Vagina (tissue), 2 donors: ENCODE measurements around the gene ALKAL2. TPM values are rescaled to one million over a fixed set of nuclear protein-coding genes. Genes with fewer than 3 reads are reported as not detected.

Source experiments
- DNase-seq, 2 donors: peaks; one replicate each; pipeline ENCODE4 v3.0.0-alpha.2; 2017; ENCODE audit errors: extremely low spot score in 2 of 2
- H3K27ac ChIP-seq: fragments of 200-600 bp; sonication (generic); one replicate; pipeline ENCODE4 v1.5.1; 2019
- H3K27me3 ChIP-seq: fragments of 200-600 bp; sonication (generic); one replicate; pipeline ENCODE4 v1.5.1; 2019
- H3K36me3 ChIP-seq, 2 donors: fragments of 200-600 bp; sonication (generic); one replicate each; pipeline ENCODE4 v1.5.1; 2017 to 2019
- H3K4me1 ChIP-seq: fragments of 200-600 bp; sonication (generic); one replicate; pipeline ENCODE4 v1.5.1; 2019
- H3K4me3 ChIP-seq, 2 donors: fragments of 200-600 bp; sonication (generic); 1 replicate in 1 of 2; 2 replicates in 1 of 2; pipeline ENCODE4 v1.5.1; 2016 to 2019
- H3K9me3 ChIP-seq: fragments of 200-600 bp; sonication (generic); one replicate; pipeline ENCODE4 v1.5.1; 2019
- CTCF ChIP-seq, 3 experiments: fragments of 450-650 bp in 2 of 3; fragments of 200-600 bp in 1 of 3; sonication (generic) in 1 of 3; IDR thresholded peaks; one replicate each; pipeline ENCODE4 v1.5.1; 2017 to 2019; ENCODE audit warnings: antibody characterized with exemption in 3 of 3, mild to moderate bottlenecking in 2 of 3, moderate library complexity in 2 of 3
- POLR2A ChIP-seq, 2 donors: fragments of 450-650 bp; IDR thresholded peaks; one replicate each; pipeline ENCODE4 v1.6.1; 2017; ENCODE audit warnings: antibody characterized with exemption in 2 of 2, mild to moderate bottlenecking in 2 of 2, moderate library complexity in 2 of 2
- POLR2AphosphoS5 ChIP-seq, 2 donors: sonication (generic); formaldehyde crosslinking; IDR thresholded peaks; one replicate each; pipeline ENCODE4 v1.9.0; 2017; ENCODE audit warnings: antibody characterized with exemption in 2 of 2, mild to moderate bottlenecking in 2 of 2, low read depth in 1 of 2; ENCODE audit not compliant: insufficient read depth in 1 of 2
- intact Hi-C: fragments of 100-400 bp; cut with DNase I; formaldehyde crosslinking; loops from one replicate; pipeline ENCODE4 v1.15.1; 2023
- total RNA-seq: library from RNA; depleted of rRNA; stranded (reverse); fragments of >200 nt; gene quantifications from one replicate; pipeline ENCODE4 v1.2.3, GENCODE V29; 2016

The ALKAL2 gene
- total RNA-seq, 1 donor from 2014 or later = 17.4 TPM

- H3K36me3 ChIP-seq = peaks cover 0 to 8% of the 10 kb centered on the region in 2 donors
- H3K4me3 ChIP-seq = no peak overlapping the region
- no peak for DNase-seq
- intact Hi-C loops = no loop called here
- H3K27me3 ChIP-seq = no peaks in the 10 kb centered on the region
- TF ChIP-seq CTCF (IDR thresholded peaks at IDR 0.05) = no peak
- no peak for TF ChIP-seq POLR2AphosphoS5 (IDR thresholded peaks at IDR 0.05; ENCODE audit: insufficient read depth in 1 of 2, low read depth in 1 of 2)
- TF ChIP-seq POLR2A (IDR thresholded peaks at IDR 0.05) = no peak
- H3K9me3 ChIP-seq = no peaks in the 10 kb centered on the region
- no peak overlapping the region for H3K27ac ChIP-seq
- H3K4me1 ChIP-seq = no peaks in the 10 kb centered on the region
Observed at GRCh38 chr2:238431-238830, 49.5 kb downstream of the ALKAL2 start.

GRCh38 chr2:237878-238277 is 50.0 kb downstream of the ALKAL2 start:
- H3K4me3 ChIP-seq = no peak overlapping the region
- no peaks in the 10 kb centered on the region for H3K27me3 ChIP-seq
- no peak for DNase-seq
- H3K9me3 ChIP-seq = no peaks in the 10 kb centered on the region
- TF ChIP-seq POLR2A (IDR thresholded peaks at IDR 0.05) = no peak
- TF ChIP-seq CTCF (IDR thresholded peaks at IDR 0.05) = no peak
- TF ChIP-seq POLR2AphosphoS5 (IDR thresholded peaks at IDR 0.05; ENCODE audit: insufficient read depth in 1 of 2, low read depth in 1 of 2) = no peak
- no peak overlapping the region for H3K27ac ChIP-seq
- H3K4me1 ChIP-seq = no peaks in the 10 kb centered on the region
- H3K36me3 ChIP-seq = peaks cover 0 to 8% of the 10 kb centered on the region in 2 donors
- intact Hi-C loops = no loop called here

GRCh38 chr2:236993-237539 is 50.8 kb downstream of the ALKAL2 start:
- intact Hi-C loops = no loop called here
- H3K9me3 ChIP-seq = no peaks in the 10 kb centered on the region
- H3K27ac ChIP-seq = no peak overlapping the region
- H3K36me3 ChIP-seq = peaks cover 0 to 12% of the 10 kb centered on the region in 2 donors
- H3K27me3 ChIP-seq = no peaks in the 10 kb centered on the region
- no peak overlapping the region for H3K4me3 ChIP-seq
- H3K4me1 ChIP-seq = no peaks in the 10 kb centered on the region
- DNase-seq = no peak
- TF ChIP-seq POLR2AphosphoS5 (IDR thresholded peaks at IDR 0.05; ENCODE audit: insufficient read depth in 1 of 2, low read depth in 1 of 2) (no peak), POLR2A (IDR thresholded peaks at IDR 0.05) (no peak)

- no peaks in the 10 kb centered on the region for H3K4me1 ChIP-seq
- H3K36me3 ChIP-seq = peaks cover 0 to 24% of the 10 kb centered on the region in 2 donors
Observed at GRCh38 chr2:234421-234820, 53.5 kb downstream of the ALKAL2 start.

GRCh38 chr2:233030-233429 is 54.9 kb downstream of the ALKAL2 start:
- no peak overlapping the region for H3K27ac ChIP-seq
- no peak overlapping the region for H3K4me3 ChIP-seq
- no peaks in the 10 kb centered on the region for H3K27me3 ChIP-seq
- no peaks in the 10 kb centered on the region for H3K9me3 ChIP-seq
- intact Hi-C loops = no loop called here
- TF ChIP-seq POLR2AphosphoS5 (IDR thresholded peaks at IDR 0.05; ENCODE audit: insufficient read depth in 1 of 2, low read depth in 1 of 2) (no peak), CTCF (IDR thresholded peaks at IDR 0.05) (no peak), POLR2A (IDR thresholded peaks at IDR 0.05) (no peak)
- H3K36me3 ChIP-seq = peaks cover 0 to 23% of the 10 kb centered on the region in 2 donors
- no peak for DNase-seq
- H3K4me1 ChIP-seq = no peaks in the 10 kb centered on the region

More at GRCh38 chr2:234421-234820, 53.5 kb downstream of the ALKAL2 start:
- no peak for TF ChIP-seq POLR2AphosphoS5 (IDR thresholded peaks at IDR 0.05; ENCODE audit: insufficient read depth in 1 of 2, low read depth in 1 of 2)
- no peak for TF ChIP-seq POLR2A (IDR thresholded peaks at IDR 0.05)
- TF ChIP-seq CTCF (IDR thresholded peaks at IDR 0.05) = no peak
- H3K9me3 ChIP-seq = no peaks in the 10 kb centered on the region
- H3K27ac ChIP-seq = no peak overlapping the region
- no peak for DNase-seq
- no peaks in the 10 kb centered on the region for H3K27me3 ChIP-seq
- no peak overlapping the region for H3K4me3 ChIP-seq
- intact Hi-C loops = no loop called here
